Breast epithelium (tissue), 3 donors: ENCODE measurements around the gene TMEM17.

Experiments used
- CTCF ChIP-seq, 3 donors: fragments of 450-650 bp; IDR thresholded peaks; one replicate each; pipeline ENCODE4 v1.5.1; 2016 to 2017; ENCODE audit warnings: antibody characterized with exemption in 3 of 3, mild to moderate bottlenecking in 3 of 3, moderate library complexity in 3 of 3
- POLR2A ChIP-seq: fragments of 450-650 bp; IDR thresholded peaks from one replicate; pipeline ENCODE4 v1.6.1; 2016; ENCODE audit warnings: antibody characterized with exemption, mild to moderate bottlenecking, moderate library complexity
- POLR2AphosphoS5 ChIP-seq, 3 donors: sonication (generic); formaldehyde crosslinking; IDR thresholded peaks; one replicate each; pipeline ENCODE4 v1.6.1; 2017; ENCODE audit warnings: antibody characterized with exemption in 3 of 3

- TF ChIP-seq POLR2A = no peak
- TF ChIP-seq CTCF (IDR thresholded peaks at IDR 0.05) = no peak
- no peak for TF ChIP-seq POLR2AphosphoS5 (IDR thresholded peaks at IDR 0.05)
These were observed 21.6 kb upstream of the TMEM17 start for GRCh38 chr2:62527478-62528210.
